GM18909 (cell line): ENCODE data around the gene WDR54.

ENCODE experiments used
- ATAC-seq: cut with Tn5 transposase; IDR thresholded peaks from one replicate; pipeline ENCODE4 v1.9.1; 2021; ENCODE audit warnings: mild to moderate bottlenecking; ENCODE audit not compliant: unreplicated experiment, poor library complexity

The WDR54 gene

GRCh38 chr2:74474481-74474880 is 53.0 kb downstream of the WDR54 start:
- no peak for ATAC-seq

DNA sequence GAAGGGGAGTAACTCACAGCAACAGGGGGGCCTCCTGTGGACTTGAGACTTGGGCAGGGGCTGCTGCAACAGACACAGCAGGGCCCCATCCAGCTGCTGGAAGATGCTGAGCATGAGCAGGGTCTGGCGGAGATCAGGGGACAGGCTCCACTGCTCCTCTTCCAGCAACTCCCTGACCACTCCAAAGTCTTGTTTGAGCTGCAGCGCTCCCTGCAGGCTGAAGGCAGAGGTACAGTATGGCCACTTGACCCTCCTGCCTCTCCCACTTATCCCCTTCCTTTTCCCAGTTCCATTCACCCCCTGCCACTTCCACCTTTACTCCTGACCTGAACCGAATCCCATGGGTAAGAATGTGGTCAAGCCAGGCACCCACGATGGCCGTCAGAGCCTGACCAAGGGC is 53.4 kb downstream of the WDR54 start:
- no peak for ATAC-seq
